ENCODE measurements around the gene GFI1B. TPM values are rescaled to one million over a fixed set of nuclear protein-coding genes. Genes with fewer than 3 reads are reported as not detected.

Gene GFI1B
- total and polyA plus RNA-seq, 4 donors, result 0.05 to 53.6 TPM; not detected in 2

- peak within 1 kb of the TSS; percentile 83 to 91 for H3K9ac ChIP-seq (ENCODE audit: low read depth in 1 of 2, low read length in 2 of 2)
- H3K27me3 ChIP-seq (ENCODE audit: control insufficient read depth in 4 of 4, insufficient read depth in 4 of 4, low read length in 3 of 4), result no peaks in the 10 kb centered on the region
- H3K9me3 ChIP-seq (ENCODE audit: control insufficient read depth in 4 of 4, low read length in 3 of 4), result no peaks in the 10 kb centered on the region
- WGBS, result under 1% methylated on average over 63 of the region's 63 CpGs
- peaks cover 0 to 29% (median 23%) of the 10 kb centered on the region in 4 donors for H3K4me1 ChIP-seq (ENCODE audit: control insufficient read depth in 4 of 4, insufficient read depth in 4 of 4, low read length in 3 of 4)
- DNase-seq (ENCODE audit: low spot score), result peak; percentile 88
- peak within 1 kb of the TSS; percentile 78 to 99 (median 98) for H3K4me3 ChIP-seq (ENCODE audit: low read depth in 1 of 3, low read length in 3 of 3)
- no peaks in the 10 kb centered on the region for H3K36me3 ChIP-seq (ENCODE audit: control insufficient read depth in 4 of 4, insufficient read depth in 3 of 4, low read depth in 1 of 4, low read length in 3 of 4)
- TF ChIP-seq FOXA2 (IDR thresholded peaks at IDR 0.05) (no peak), TAF1 (conservative IDR thresholded peaks at IDR 0.05) (peak; percentile 86), GABPA (IDR thresholded peaks at IDR 0.05 in 1 of 2, conservative IDR thresholded peaks at IDR 0.05 in 1 of 2) (peak; percentile 76 to 90), MAX (IDR thresholded peaks at IDR 0.05) (peak; percentile 47), FOXA1 (IDR thresholded peaks at IDR 0.05) (no peak), HNF4G (IDR thresholded peaks at IDR 0.05) (no peak), ZBTB33 (IDR thresholded peaks at IDR 0.05) (peak; percentile 61), NR2F2 (IDR thresholded peaks at IDR 0.05) (peak; percentile 6), CTCF (IDR thresholded peaks at IDR 0.05; ENCODE audit: low read depth, low read length, missing input control) (peak; percentile 4), RXRA (IDR thresholded peaks at IDR 0.05) (peak in 1 of 2 donors; percentile 18), HNF4A (conservative IDR thresholded peaks at IDR 0.05) (no peak), JUND (IDR thresholded peaks at IDR 0.05) (no peak), RAD21 (IDR thresholded peaks at IDR 0.05) (no peak), SP1 (IDR thresholded peaks at IDR 0.05) (peak; percentile 90), EGR1 (IDR thresholded peaks at IDR 0.05; ENCODE audit: low read depth in 2 of 2) (no peak), ATF3 (IDR thresholded peaks at IDR 0.05) (no peak), REST (IDR thresholded peaks at IDR 0.05) (no peak), YY1 (IDR thresholded peaks at IDR 0.05) (peak; percentile 95)
- H3K27ac ChIP-seq (ENCODE audit: low read depth in 1 of 2, low read length in 2 of 2), result peak within 1 kb of the TSS; percentile 91 to 92
Observed at GRCh38 chr9:133030317-133031129, 52.0 kb downstream of the GFI1B start, which contains the start of gene GTF3C5. Gene GTF3C5 (plus strand): TSS chr9:133030997. CDS start chr9:133031012, 15 bp downstream.
